ENCODE results near the gene GHR. TPM values are rescaled to one million over a fixed set of nuclear protein-coding genes. Genes with fewer than 3 reads are reported as not detected.

Gene GHR
- total RNA-seq, 2 experiments from 2014 or later = not detected

GRCh38 chr5:42640835-42641234 lies 217.6 kb downstream of the GHR start:
- BruUV-seq (replicated peaks) = no TSS peak
- POLR2A ChIA-PET = no interaction called here
- no peaks in the 10 kb centered on the region for H3K79me2 ChIP-seq (ENCODE audit: insufficient read depth, low read depth, low read length)

GRCh38 chr5:42641336-42642005 lies 218.2 kb downstream of the GHR start:
- no peak overlapping the region for H3K4me2 ChIP-seq (ENCODE audit: low read length)
- H3K9me2 ChIP-seq (ENCODE audit: insufficient read depth, low read length) = no peaks in the 10 kb centered on the region
- H4K20me1 ChIP-seq (ENCODE audit: insufficient read depth, low read length) = no peaks in the 10 kb centered on the region
- intact Hi-C loops (cut with micrococcal nuclease; ENCODE audit: unreplicated experiment) = no loop called here
- no TSS peak for BruUV-seq (replicated peaks)
- ChIA-PET CTCF (ENCODE audit: unreplicated experiment) (no interaction called here), POLR2A (no interaction called here)
- no peaks in the 10 kb centered on the region for H3K36me3 ChIP-seq (ENCODE audit: insufficient read depth, low read length)
- H3K4me3 ChIP-seq (ENCODE audit: low read depth, low read length, poor library complexity, severe bottlenecking) = no peak overlapping the region
- H3K9me3 ChIP-seq (ENCODE audit: low read length) = no peaks in the 10 kb centered on the region
- H3K27ac ChIP-seq (ENCODE audit: low read depth, low read length, poor library complexity, severe bottlenecking) = no peak overlapping the region
- H3K79me2 ChIP-seq (ENCODE audit: insufficient read depth, low read depth, low read length) = no peaks in the 10 kb centered on the region
- DNase-seq (ENCODE audit: low spot score) = no peak
- no peak overlapping the region for H2AFZ ChIP-seq (ENCODE audit: low read length)
- H3K4me1 ChIP-seq (ENCODE audit: insufficient read depth, low read length, poor library complexity, severe bottlenecking) = no peaks in the 10 kb centered on the region
- no peak for TF ChIP-seq EZH2phosphoT487 (IDR thresholded peaks at IDR 0.05; ENCODE audit: borderline replicate concordance, low read depth, low read length)
- no peak for TF ChIP-seq CTCF (conservative IDR thresholded peaks at IDR 0.05; ENCODE audit: low read length)

More at GRCh38 chr5:42640835-42641234, 217.6 kb downstream of the GHR start:
- Histone ChIP-seq H3K4me2 (ENCODE audit: low read length) (no peak overlapping the region), H3K36me3 (ENCODE audit: insufficient read depth, low read length) (no peaks in the 10 kb centered on the region), H3K4me3 (ENCODE audit: low read depth, low read length, poor library complexity, severe bottlenecking) (no peak overlapping the region), H3K9me3 (ENCODE audit: low read length) (no peaks in the 10 kb centered on the region), H2AFZ (ENCODE audit: low read length) (no peak overlapping the region), H3K27ac (ENCODE audit: low read depth, low read length, poor library complexity, severe bottlenecking) (no peak overlapping the region), H3K4me1 (ENCODE audit: insufficient read depth, low read length, poor library complexity, severe bottlenecking) (no peaks in the 10 kb centered on the region), H4K20me1 (ENCODE audit: insufficient read depth, low read length) (no peaks in the 10 kb centered on the region), H3K9me2 (ENCODE audit: insufficient read depth, low read length) (no peaks in the 10 kb centered on the region)
- TF ChIP-seq CTCF (conservative IDR thresholded peaks at IDR 0.05; ENCODE audit: low read length) = no peak
- no peak for TF ChIP-seq EZH2phosphoT487 (IDR thresholded peaks at IDR 0.05; ENCODE audit: borderline replicate concordance, low read depth, low read length)
- CTCF ChIA-PET (ENCODE audit: unreplicated experiment) = no interaction called here
- intact Hi-C loops (cut with micrococcal nuclease; ENCODE audit: unreplicated experiment) = no loop called here
- no peak for DNase-seq (ENCODE audit: low spot score)

GRCh38 chr5:42642006-42642405 lies 218.8 kb downstream of the GHR start:
- Histone ChIP-seq H3K9me2 (ENCODE audit: insufficient read depth, low read length) (no peaks in the 10 kb centered on the region), H3K4me1 (ENCODE audit: insufficient read depth, low read length, poor library complexity, severe bottlenecking) (no peaks in the 10 kb centered on the region), H3K4me3 (ENCODE audit: low read depth, low read length, poor library complexity, severe bottlenecking) (no peak overlapping the region), H3K79me2 (ENCODE audit: insufficient read depth, low read depth, low read length) (no peaks in the 10 kb centered on the region), H2AFZ (ENCODE audit: low read length) (no peak overlapping the region), H3K9me3 (ENCODE audit: low read length) (no peaks in the 10 kb centered on the region), H3K27ac (ENCODE audit: low read depth, low read length, poor library complexity, severe bottlenecking) (no peak overlapping the region), H4K20me1 (ENCODE audit: insufficient read depth, low read length) (no peaks in the 10 kb centered on the region), H3K4me2 (ENCODE audit: low read length) (no peak overlapping the region), H3K36me3 (ENCODE audit: insufficient read depth, low read length) (no peaks in the 10 kb centered on the region)
- BruUV-seq (replicated peaks) = no TSS peak
- no peak for DNase-seq (ENCODE audit: low spot score)
- ChIA-PET POLR2A (no interaction called here), CTCF (ENCODE audit: unreplicated experiment) (no interaction called here)
- intact Hi-C loops (cut with micrococcal nuclease; ENCODE audit: unreplicated experiment) = no loop called here
- TF ChIP-seq CTCF (conservative IDR thresholded peaks at IDR 0.05; ENCODE audit: low read length) (no peak), EZH2phosphoT487 (IDR thresholded peaks at IDR 0.05; ENCODE audit: borderline replicate concordance, low read depth, low read length) (no peak)
